ENCODE data around the gene PHLPP1. TPM values are rescaled to one million over a fixed set of nuclear protein-coding genes. Genes with fewer than 3 reads are reported as not detected.

PHLPP1 gene
- total RNA-seq, 2 experiments from 2014 or later = 6.8 to 7.1 TPM

- Mint-ChIP-seq H3K27me3 (peaks cover 15% of the 10 kb centered on the region), H3K4me3 (no peak overlapping the region), H3K36me3 (ENCODE audit: low read depth) (no peaks in the 10 kb centered on the region), H3K27ac (no peak overlapping the region), H3K9me3 (no peaks in the 10 kb centered on the region), H3K4me1 (ENCODE audit: low read depth) (no peaks in the 10 kb centered on the region)
- TF ChIP-seq, protein P1, sequence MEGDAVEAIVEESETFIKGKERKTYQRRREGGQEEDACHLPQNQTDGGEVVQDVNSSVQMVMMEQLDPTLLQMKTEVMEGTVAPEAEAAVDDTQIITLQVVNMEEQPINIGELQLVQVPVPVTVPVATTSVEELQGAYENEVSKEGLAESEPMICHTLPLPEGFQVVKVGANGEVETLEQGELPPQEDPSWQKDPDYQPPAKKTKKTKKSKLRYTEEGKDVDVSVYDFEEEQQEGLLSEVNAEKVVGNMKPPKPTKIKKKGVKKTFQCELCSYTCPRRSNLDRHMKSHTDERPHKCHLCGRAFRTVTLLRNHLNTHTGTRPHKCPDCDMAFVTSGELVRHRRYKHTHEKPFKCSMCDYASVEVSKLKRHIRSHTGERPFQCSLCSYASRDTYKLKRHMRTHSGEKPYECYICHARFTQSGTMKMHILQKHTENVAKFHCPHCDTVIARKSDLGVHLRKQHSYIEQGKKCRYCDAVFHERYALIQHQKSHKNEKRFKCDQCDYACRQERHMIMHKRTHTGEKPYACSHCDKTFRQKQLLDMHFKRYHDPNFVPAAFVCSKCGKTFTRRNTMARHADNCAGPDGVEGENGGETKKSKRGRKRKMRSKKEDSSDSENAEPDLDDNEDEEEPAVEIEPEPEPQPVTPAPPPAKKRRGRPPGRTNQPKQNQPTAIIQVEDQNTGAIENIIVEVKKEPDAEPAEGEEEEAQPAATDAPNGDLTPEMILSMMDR (IDR thresholded peaks at IDR 0.05) = no peak
- Histone ChIP-seq H3K27ac (ENCODE audit: low read depth in 1 of 2, low read length in 2 of 2) (no peak overlapping the region), H3K9me3 (ENCODE audit: control insufficient read depth in 1 of 2, insufficient read depth in 1 of 2, low read length in 2 of 2) (no peaks in the 10 kb centered on the region), H3K27me3 (ENCODE audit: control insufficient read depth in 1 of 2, insufficient read depth in 2 of 2, low read length in 2 of 2) (no peaks in the 10 kb centered on the region), H3K4me1 (ENCODE audit: insufficient read depth, low read length) (no peaks in the 10 kb centered on the region), H3K4me3 (ENCODE audit: low read length) (no peak overlapping the region), H3K36me3 (ENCODE audit: insufficient read depth, low read length) (no peaks in the 10 kb centered on the region)
- intact Hi-C loops (cut with DNase I, micrococcal nuclease) = no loop called here
- CTCF ChIA-PET = no interaction called here
- POLR2A ChIA-PET = no interaction called here
- DNase-seq = no peak
- ATAC-seq (ENCODE audit: poor library complexity) = no peak
Measured at GRCh38 chr18:62992877-62993365, 277.6 kb downstream of the PHLPP1 start.

- POLR2A ChIA-PET = no interaction called here
Measured at GRCh38 chr18:62996566-62996965, 281.2 kb downstream of the PHLPP1 start.

DNA sequence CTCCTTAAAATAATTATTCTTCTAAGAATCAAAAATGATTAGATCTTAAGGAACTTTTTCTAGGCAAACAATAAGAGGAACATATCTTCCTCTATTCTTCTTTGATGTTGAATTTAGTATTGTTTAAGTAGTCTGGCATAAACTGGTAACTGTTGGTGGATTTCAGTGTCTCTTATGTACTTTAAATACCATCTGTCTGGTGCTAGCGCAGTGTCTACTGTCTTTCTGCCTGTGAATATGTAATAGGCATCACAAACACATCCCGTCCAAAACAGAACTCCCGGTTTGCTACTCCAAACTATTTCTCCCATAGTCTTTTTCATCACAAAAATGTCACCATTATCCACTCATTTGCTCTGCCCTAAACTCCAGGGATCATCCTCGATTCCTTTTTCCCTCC lies 281.7 kb downstream of the PHLPP1 start:
- POLR2A ChIA-PET = no interaction called here
- CTCF ChIA-PET = no interaction called here
- Mint-ChIP-seq H3K4me1 (ENCODE audit: low read depth) (no peaks in the 10 kb centered on the region), H3K4me3 (no peak overlapping the region), H3K9me3 (no peaks in the 10 kb centered on the region), H3K27me3 (peaks cover 11% of the 10 kb centered on the region), H3K36me3 (ENCODE audit: low read depth) (no peaks in the 10 kb centered on the region), H3K27ac (no peak overlapping the region)
- ATAC-seq (ENCODE audit: poor library complexity) (no peak), DNase-seq (no peak)
- no peaks in the 10 kb centered on the region for H3K9me3 ChIP-seq (ENCODE audit: control insufficient read depth in 1 of 2, insufficient read depth in 1 of 2, low read length in 2 of 2)
- no peaks in the 10 kb centered on the region for H3K27me3 ChIP-seq (ENCODE audit: control insufficient read depth in 1 of 2, insufficient read depth in 2 of 2, low read length in 2 of 2)
- H3K4me3 ChIP-seq (ENCODE audit: low read length) = no peak overlapping the region
- H3K4me1 ChIP-seq (ENCODE audit: insufficient read depth, low read length) = no peaks in the 10 kb centered on the region
- intact Hi-C loops (cut with DNase I, micrococcal nuclease) = no loop called here
- H3K27ac ChIP-seq (ENCODE audit: low read depth in 1 of 2, low read length in 2 of 2) = no peak overlapping the region
- TF ChIP-seq, protein P1 (IDR thresholded peaks at IDR 0.05) = no peak
- H3K36me3 ChIP-seq (ENCODE audit: insufficient read depth, low read length) = no peaks in the 10 kb centered on the region

More at GRCh38 chr18:62996566-62996965, 281.2 kb downstream of the PHLPP1 start:
- TF ChIP-seq, protein P1 (IDR thresholded peaks at IDR 0.05) = no peak
- CTCF ChIA-PET = no interaction called here
- Histone ChIP-seq H3K27me3 (ENCODE audit: control insufficient read depth in 1 of 2, insufficient read depth in 2 of 2, low read length in 2 of 2) (no peaks in the 10 kb centered on the region), H3K4me3 (ENCODE audit: low read length) (no peak overlapping the region), H3K27ac (ENCODE audit: low read depth in 1 of 2, low read length in 2 of 2) (no peak overlapping the region), H3K4me1 (ENCODE audit: insufficient read depth, low read length) (no peaks in the 10 kb centered on the region), H3K36me3 (ENCODE audit: insufficient read depth, low read length) (no peaks in the 10 kb centered on the region), H3K9me3 (ENCODE audit: control insufficient read depth in 1 of 2, insufficient read depth in 1 of 2, low read length in 2 of 2) (no peaks in the 10 kb centered on the region)
- DNase-seq (no peak), ATAC-seq (ENCODE audit: poor library complexity) (no peak)
- Mint-ChIP-seq H3K4me3 (no peak overlapping the region), H3K4me1 (ENCODE audit: low read depth) (no peaks in the 10 kb centered on the region), H3K9me3 (no peaks in the 10 kb centered on the region), H3K27me3 (peaks cover 14% of the 10 kb centered on the region), H3K27ac (no peak overlapping the region), H3K36me3 (ENCODE audit: low read depth) (no peaks in the 10 kb centered on the region)
- intact Hi-C loops (cut with DNase I, micrococcal nuclease) = no loop called here
